WERI-Rb-1 (cell line): ENCODE results near the gene NFIX.
"Not testable (repeated sequence)": the region's sequence is repeated elsewhere in the genome, so short reads cannot be mapped to it uniquely, and the experiment has no call there.

Experiments
- DNase-seq: peaks from one replicate; pipeline ENCODE4 v3.0.0-alpha.2; 2020
- H3K27ac ChIP-seq: fragments of 250-450 bp; sonication (Bioruptor Pico); 2 replicates; pipeline ENCODE4 v1.5.1; 2020; ENCODE audit warnings: mild to moderate bottlenecking, moderate library complexity
- H3K27me3 ChIP-seq: fragments of 250-450 bp; sonication (Bioruptor Pico); 2 replicates; pipeline ENCODE4 v1.5.1; 2021; ENCODE audit warnings: mild to moderate bottlenecking, low read depth, moderate library complexity; ENCODE audit not compliant: insufficient read depth, severe bottlenecking
- H3K36me3 ChIP-seq: fragments of 250-450 bp; sonication (Bioruptor Pico); 2 replicates; pipeline ENCODE4 v1.5.1; 2020; ENCODE audit warnings: mild to moderate bottlenecking, moderate library complexity
- H3K4me3 ChIP-seq: 2 replicates; pipeline ENCODE4 v1.5.1; 2011; ENCODE audit warnings: low read depth, mild to moderate bottlenecking, control low read depth, low read length
- H3K9me3 ChIP-seq: fragments of 250-450 bp; sonication (Bioruptor Pico); 2 replicates; pipeline ENCODE4 v1.5.1; 2021; ENCODE audit warnings: mild to moderate bottlenecking, moderate library complexity; ENCODE audit not compliant: severe bottlenecking
- TF ChIP-seq, protein P1 (sequence below): IDR thresholded peaks from 2 replicates; pipeline ENCODE4 v1.5.1; 2011; ENCODE audit warnings: low read depth, mild to moderate bottlenecking, control low read depth, inconsistent platforms, low read length

The NFIX gene

DNA sequence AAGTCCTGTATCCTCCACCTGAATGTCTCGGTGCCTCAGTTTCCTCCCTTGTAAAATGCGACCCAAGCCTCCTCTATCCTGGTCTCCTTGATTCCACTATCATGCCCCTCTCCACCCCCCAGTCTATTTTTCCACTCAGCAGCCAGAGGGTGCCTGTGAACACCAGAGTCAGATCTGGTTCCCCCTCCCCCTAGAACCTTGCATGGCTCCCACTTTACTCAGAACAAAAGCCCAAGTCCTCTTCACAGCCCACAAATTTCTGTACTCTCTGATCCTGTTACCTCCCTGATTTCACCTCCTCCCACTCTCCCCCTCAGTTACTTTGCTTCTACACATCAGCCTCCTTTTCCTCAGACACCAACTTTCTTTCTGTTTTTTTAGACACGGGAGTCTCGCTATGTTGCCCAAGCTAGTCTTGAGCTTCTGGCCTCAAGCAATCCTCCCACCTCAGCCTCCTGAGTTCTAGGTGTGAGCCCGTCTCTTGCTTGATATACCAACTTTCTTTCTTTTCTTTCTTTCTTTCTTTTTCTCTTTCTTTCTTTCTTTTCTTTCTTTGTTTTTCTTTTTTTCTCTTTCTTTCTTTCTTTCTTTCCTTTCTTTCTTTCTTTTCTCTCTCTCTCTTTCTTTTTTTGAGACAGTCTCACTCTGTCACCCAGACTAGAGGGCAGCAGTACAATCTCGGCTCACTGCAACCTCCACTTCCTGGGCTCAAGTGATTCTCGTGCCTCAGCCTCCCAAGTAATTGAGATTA is 25.0 kb upstream of the NFIX start:
- H3K9me3 ChIP-seq, result no peaks in the 10 kb centered on the region
- H3K36me3 ChIP-seq, result no peaks in the 10 kb centered on the region; the same call in 1 of the 2 replicates
- DNase-seq, result no peak
- no peaks in the 10 kb centered on the region for H3K27me3 ChIP-seq
- TF ChIP-seq, protein P1, sequence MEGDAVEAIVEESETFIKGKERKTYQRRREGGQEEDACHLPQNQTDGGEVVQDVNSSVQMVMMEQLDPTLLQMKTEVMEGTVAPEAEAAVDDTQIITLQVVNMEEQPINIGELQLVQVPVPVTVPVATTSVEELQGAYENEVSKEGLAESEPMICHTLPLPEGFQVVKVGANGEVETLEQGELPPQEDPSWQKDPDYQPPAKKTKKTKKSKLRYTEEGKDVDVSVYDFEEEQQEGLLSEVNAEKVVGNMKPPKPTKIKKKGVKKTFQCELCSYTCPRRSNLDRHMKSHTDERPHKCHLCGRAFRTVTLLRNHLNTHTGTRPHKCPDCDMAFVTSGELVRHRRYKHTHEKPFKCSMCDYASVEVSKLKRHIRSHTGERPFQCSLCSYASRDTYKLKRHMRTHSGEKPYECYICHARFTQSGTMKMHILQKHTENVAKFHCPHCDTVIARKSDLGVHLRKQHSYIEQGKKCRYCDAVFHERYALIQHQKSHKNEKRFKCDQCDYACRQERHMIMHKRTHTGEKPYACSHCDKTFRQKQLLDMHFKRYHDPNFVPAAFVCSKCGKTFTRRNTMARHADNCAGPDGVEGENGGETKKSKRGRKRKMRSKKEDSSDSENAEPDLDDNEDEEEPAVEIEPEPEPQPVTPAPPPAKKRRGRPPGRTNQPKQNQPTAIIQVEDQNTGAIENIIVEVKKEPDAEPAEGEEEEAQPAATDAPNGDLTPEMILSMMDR, result no peak
- no peak overlapping the region for H3K4me3 ChIP-seq
- H3K27ac ChIP-seq, result no peak overlapping the region

DNA sequence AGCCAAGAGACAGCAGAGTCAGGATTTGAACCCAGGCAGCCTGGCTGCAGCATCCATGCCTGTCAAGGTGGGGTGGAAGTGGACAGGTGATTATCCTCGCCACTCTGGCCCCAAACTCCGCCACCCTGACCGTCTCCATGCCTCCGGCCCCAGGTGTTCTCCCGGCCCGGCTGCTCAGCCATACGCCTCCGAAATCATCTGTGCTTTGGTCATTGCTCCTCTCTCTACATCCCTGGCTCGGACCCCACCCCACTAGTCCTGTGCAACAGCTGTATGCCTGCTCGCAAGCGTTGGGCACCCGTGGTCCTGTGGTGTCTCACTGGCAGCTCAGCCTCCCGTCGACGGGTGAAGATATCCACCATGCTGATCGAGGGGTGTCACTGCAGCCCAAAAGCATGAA is 22.0 kb upstream of the NFIX start:
- TF ChIP-seq, protein P1, result no peak
- H3K27me3 ChIP-seq, result no peaks in the 10 kb centered on the region
- H3K9me3 ChIP-seq, result no peaks in the 10 kb centered on the region
- H3K36me3 ChIP-seq, result no peaks in the 10 kb centered on the region; the same call in 1 of the 2 replicates
- no peak for DNase-seq
- no peak overlapping the region for H3K27ac ChIP-seq
- H3K4me3 ChIP-seq, result no peak overlapping the region

DNA sequence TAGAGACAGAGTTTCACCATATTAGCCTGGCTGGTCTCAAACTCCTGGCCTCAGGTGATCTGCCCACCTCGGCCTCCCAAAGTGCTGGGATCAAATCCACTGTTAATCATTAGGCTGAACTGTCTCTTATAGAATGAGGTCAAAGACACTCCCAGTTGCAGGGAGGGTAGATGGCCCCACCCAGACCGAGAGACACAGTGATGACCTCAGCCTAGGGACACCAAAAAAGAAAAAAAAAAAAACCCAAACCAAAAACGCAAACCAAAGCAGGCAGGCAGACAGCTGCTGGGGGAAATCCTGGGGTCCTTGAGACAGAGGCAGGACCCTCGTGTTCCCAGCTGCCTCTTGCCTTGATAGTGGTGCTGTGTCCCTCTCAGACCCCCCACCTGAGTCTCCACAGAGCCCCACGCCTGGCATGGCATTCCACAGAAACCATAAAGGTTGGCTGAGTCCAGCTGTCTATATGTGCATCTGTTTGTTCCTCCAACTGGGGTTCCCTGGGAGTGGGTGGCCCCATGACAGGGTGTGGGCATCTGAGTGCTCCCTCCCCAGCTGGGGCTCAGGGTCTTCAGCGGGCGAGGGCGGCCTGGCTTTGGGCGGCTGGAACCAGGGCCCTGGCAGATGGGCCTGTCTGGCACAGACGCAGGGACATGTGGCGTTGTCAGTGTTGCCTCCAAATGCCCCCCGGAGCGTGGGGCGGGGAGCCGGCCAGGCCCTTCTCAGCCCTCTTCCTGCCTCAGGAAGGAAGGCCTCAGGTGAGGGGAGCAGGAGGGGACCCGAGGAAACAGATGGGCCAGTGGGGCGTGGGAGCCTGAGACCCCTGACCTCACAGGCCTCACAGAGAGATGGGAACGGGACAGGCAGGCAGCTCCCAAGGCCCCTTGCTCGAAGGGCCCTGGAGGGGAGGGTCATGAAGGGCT is 20.7 kb upstream of the NFIX start:
- H3K27ac ChIP-seq, result no peak overlapping the region; the same call in 1 of the 2 replicates
- no peak overlapping the region for H3K4me3 ChIP-seq
- no peaks in the 10 kb centered on the region for H3K9me3 ChIP-seq
- no peaks in the 10 kb centered on the region for H3K27me3 ChIP-seq
- DNase-seq, result no peak
- TF ChIP-seq, protein P1, result no peak
- no peaks in the 10 kb centered on the region; the same call in 1 of the 2 replicates for H3K36me3 ChIP-seq

DNA sequence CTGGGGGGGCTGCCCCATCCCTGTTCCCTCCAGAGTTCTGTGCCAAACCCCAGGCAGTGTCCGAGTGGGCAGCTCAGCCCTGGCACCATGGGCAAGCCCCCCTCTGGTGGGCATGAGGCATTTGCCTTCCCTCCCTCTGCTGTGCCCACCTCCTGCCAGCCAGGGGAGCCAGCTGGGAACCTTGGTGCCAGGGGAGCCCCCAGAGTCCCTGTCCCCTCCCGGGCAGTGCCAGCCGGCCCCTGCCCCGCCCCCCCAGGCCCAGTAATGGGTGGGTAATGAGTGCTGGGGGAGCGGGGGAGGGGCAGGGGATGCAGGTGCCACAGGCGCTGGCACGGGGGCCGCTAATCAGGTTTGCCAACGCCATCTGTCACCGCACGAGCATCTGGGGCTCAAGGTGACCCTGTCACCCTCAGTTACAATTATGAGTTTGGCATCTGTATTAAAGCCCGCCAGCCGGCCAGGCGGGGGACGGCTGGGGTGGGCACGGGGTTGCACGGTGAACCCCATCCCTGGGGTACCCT is 20.0 kb upstream of the NFIX start:
- DNase-seq, result no peak
- Histone ChIP-seq H3K4me3 (no peak overlapping the region), H3K36me3 (no peaks in the 10 kb centered on the region), H3K27me3 (no peaks in the 10 kb centered on the region), H3K9me3 (no peaks in the 10 kb centered on the region), H3K27ac (no peak overlapping the region)
- TF ChIP-seq, protein P1, result no peak

DNA sequence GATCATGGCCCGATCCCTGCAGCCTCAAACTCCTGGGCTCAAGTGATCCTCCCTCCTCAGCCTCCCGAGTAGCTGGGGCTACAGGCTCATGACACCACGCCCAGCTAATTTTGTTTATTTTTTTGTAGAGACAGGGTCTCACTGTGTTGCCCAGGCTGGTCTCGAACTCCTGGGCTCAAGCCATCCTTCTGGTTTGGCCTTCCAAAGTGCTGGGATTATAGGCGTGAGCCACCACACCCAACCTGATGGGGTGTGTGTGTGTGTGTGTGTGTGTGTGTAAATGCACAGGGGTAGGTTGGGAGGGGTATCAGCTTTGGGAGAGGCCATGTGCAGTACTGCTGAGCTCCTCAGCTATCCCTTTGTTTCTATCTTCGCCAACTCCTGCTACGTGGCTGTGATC is 19.2 kb upstream of the NFIX start:
- not testable (repeated sequence) for H3K27me3 ChIP-seq, H3K27ac ChIP-seq, H3K36me3 ChIP-seq, H3K4me3 ChIP-seq, DNase-seq, H3K9me3 ChIP-seq

DNA sequence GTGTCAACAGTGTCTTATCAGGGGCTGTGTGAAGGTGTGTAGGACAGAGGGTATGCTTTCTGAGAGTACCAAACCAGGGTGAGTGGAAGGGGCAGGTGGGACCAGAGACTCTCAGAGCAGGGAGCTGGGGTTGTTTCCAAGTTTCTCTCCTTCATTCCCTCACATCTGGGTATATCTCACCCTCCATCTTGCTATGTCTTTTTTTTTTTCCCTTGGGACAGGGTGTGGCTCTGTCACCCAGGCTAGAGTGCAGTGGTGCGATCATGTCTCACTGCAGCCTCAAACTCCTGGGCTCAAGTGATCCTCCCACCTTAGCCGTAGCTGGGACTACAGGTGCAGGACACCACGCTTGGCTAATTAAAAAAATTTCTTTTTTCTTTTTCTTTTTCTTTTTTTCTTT is 15.3 kb upstream of the NFIX start:
- no peak for DNase-seq
- no peaks in the 10 kb centered on the region for H3K27me3 ChIP-seq
- H3K9me3 ChIP-seq, result no peaks in the 10 kb centered on the region
- no peak overlapping the region for H3K4me3 ChIP-seq
- no peak overlapping the region for H3K27ac ChIP-seq
- TF ChIP-seq, protein P1, result no peak
- no peaks in the 10 kb centered on the region for H3K36me3 ChIP-seq
